Mononuclear cell (primary cell): ENCODE data around the gene IGSF1. TPM values are rescaled to one million over a fixed set of nuclear protein-coding genes. Genes with fewer than 3 reads are reported as not detected.
"Not testable (repeated sequence)": the region's sequence is repeated elsewhere in the genome, so short reads cannot be mapped to it uniquely, and the experiment has no call there.

Experiments
- H3K27me3 ChIP-seq: 2 replicates; pipeline ENCODE4 v1.6.0; 2011; ENCODE audit warnings: low read length, control low read depth; ENCODE audit not compliant: insufficient read depth
- H3K4me1 ChIP-seq: 2 replicates; pipeline ENCODE4 v1.5.1; 2011; ENCODE audit warnings: mild to moderate bottlenecking, low read length, control low read depth; ENCODE audit not compliant: insufficient read depth
- H3K4me3 ChIP-seq: 2 replicates; pipeline ENCODE4 v1.5.1; 2011; ENCODE audit warnings: mild to moderate bottlenecking, low read length, moderate library complexity
- H3K9me3 ChIP-seq: 2 replicates; pipeline ENCODE4 v1.5.1; 2011; ENCODE audit warnings: low read depth, mild to moderate bottlenecking, control low read depth, low read length
- total RNA-seq: library from RNA; depleted of rRNA; stranded (reverse); fragments of >200 nt; gene quantifications from one replicate; pipeline ENCODE4 v1.2.3, GENCODE V29; 2012

Gene IGSF1
- total RNA-seq, 1 donor, result not detected

DNA sequence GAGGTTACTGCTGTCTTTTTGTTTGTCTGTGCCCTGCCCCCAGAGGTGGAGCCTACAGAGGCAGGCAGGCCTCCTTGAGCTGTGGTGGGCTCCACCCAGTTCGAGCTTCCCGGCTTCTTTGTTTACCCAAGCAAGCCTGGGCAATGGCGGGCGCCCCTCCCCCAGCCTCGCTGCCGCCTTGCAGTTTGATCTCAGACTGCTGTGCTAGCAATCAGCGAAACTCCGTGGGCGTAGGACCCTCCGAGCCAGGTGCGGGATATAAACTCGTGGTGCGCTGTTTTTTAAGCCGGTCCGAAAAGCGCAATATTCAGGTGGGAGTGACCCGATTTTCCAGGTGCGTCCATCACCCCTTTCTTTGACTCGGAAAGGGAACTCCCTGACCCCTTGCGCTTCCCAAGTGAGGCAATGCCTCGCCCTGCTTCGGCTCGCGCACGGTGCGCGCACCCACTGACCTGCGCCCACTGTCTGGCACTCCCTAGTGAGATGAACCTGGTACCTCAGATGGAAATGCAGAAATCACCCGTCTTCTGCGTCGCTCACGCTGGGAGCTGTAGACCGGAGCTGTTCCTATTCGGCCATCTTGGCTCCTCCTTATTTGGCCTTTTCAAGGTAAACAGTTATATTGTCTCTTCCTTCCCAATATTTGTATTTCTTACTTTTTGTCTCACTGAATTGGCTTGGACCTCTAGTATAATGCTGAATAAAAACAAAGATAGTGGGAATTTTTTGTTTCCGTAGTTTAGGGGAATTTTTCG lies 37.9 kb downstream of the IGSF1 start:
- not testable (repeated sequence) for H3K27me3 ChIP-seq, H3K4me1 ChIP-seq, H3K4me3 ChIP-seq, H3K9me3 ChIP-seq

DNA sequence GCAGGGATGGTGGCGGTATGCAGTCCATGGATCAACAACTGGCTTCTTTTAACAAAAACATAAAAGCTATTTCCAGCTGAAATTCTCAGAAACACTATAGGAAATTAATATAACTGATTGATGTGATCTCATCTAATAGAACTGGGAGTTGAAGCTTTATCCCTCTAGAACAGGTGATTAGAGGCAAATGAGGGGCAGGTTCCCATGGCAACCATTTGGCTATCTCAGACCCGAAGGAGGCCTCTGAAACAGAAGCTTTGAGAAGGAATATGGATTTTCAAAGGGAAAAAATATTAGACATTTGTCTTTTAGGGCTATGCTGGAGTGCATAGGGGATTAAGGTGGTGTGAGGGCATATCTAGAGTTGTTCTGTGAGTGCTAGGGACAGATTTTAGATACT lies 50.0 kb downstream of the IGSF1 start:
- Histone ChIP-seq H3K4me3 (no peak overlapping the region), H3K9me3 (no peaks in the 10 kb centered on the region), H3K4me1 (no peaks in the 10 kb centered on the region), H3K27me3 (no peaks in the 10 kb centered on the region)

DNA sequence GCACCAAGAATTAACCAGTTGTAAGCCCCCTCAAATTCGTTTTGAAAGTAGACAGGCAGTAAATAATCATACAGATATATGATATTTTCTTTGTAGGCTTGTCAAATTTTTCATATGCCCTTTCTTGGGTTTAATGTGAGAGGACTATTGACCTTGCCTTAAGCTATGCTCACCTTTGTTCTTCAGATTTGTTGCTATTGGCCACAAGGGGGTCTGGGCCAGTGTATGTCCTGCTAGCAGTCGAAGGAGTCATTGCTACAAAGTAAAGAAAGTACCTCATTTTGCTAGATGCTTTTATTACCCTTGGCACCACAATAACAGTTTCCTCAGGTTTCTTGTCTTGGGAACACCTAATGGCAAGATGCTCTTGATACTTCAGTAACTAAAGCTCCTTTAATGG lies 51.7 kb downstream of the IGSF1 start:
- Histone ChIP-seq H3K4me1 (no peaks in the 10 kb centered on the region), H3K27me3 (no peaks in the 10 kb centered on the region), H3K4me3 (no peak overlapping the region), H3K9me3 (no peaks in the 10 kb centered on the region)

DNA sequence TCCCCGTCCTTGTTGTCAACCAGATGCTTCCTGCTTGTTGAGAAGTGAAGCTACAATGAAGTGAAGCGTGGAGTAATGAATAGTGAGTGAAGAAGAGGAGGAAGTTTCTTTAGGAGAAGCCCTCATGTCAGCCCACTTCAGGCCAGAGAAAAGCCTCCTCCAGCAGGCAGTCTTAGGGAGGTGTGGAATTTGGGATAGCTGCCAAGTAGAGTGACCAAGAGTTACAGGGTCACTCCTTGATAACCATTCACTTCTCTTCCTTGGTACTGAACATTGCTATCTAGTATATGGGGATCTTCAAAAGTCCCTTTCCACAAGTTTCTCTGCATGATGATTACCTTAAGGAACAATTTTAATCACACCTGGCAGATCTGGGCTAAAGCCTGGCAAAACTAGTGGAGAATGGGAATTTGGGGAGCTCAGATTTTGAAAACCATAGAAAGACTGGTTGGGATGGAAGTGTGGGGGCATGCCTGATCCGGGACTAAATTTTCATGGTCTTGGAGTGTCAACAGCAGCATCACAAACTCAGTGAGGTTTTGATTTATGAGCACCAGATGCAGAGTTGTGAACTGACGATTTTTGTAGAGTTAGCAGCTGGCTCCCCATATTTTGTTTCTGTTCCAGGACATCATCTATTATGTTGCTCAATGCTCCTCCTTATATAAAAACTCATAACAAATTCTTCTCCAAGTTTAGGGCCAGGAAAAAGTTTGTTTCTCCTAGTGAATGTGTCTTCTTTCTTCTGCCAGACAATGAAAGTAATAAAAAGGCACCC lies 53.1 kb downstream of the IGSF1 start:
- H3K9me3 ChIP-seq, result no peaks in the 10 kb centered on the region
- no peak overlapping the region for H3K4me3 ChIP-seq
- no peaks in the 10 kb centered on the region for H3K27me3 ChIP-seq
- no peaks in the 10 kb centered on the region for H3K4me1 ChIP-seq

DNA sequence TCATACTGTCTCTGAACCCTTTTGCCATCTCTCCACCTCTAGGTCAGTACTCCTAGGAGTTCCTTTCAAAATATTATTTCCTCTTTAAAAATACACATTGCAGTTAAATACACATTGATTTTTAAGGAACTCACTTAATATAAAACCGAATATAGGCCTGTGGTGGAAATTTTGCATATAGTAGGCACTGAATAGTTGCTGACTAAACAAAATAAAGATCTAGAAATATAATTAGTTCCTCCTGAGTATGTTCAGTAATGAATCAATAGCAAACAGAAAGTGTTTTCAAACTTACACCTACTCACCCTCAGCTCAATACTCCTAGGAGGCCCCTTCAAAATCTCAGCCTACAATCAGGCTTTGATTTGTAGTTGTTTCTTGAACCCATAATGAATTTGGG lies 61.5 kb downstream of the IGSF1 start:
- Histone ChIP-seq H3K9me3 (no peaks in the 10 kb centered on the region), H3K27me3 (no peaks in the 10 kb centered on the region), H3K4me3 (no peak overlapping the region), H3K4me1 (no peaks in the 10 kb centered on the region)

DNA sequence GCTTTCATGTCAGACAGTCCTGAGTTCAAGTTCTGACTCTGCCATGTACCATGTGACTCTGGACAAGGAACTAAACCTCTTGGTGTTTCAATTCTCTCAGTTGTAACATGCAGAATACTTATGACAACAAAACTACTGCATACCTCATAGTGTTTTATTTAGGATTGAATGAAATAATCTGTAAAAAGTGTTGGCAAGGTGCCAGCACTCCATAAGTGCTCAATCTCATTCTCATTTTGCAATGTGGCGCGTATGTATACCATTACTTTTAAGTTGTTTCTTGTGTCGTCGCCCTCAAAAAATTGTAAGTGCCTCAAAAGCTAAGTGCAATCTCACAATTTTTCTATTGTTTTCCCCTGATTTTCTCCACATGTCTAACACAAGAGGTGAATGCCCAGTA lies 62.5 kb downstream of the IGSF1 start:
- H3K27me3 ChIP-seq, result no peaks in the 10 kb centered on the region
- H3K4me3 ChIP-seq, result no peak overlapping the region
- H3K4me1 ChIP-seq, result no peaks in the 10 kb centered on the region
- no peaks in the 10 kb centered on the region for H3K9me3 ChIP-seq

DNA sequence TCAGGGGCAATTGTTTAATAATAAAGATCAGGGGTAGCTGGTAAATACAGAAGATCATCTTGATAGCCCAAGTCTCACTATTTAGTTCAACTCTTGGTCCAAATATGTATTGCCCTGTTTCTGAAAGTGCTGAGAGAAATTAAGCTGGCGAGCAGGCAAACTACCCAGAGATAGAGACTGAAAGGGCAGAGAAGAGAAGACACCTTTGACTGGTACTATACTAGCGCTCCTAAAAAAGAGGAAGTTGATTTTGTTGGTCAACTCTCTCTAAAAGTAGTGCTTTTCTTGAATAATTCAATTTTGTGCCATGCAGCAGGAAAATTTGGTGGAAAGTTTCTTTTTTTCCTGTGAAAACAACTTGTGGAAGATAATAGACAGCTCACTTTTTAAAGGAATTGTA lies 64.0 kb downstream of the IGSF1 start:
- Histone ChIP-seq H3K27me3 (no peaks in the 10 kb centered on the region), H3K9me3 (no peaks in the 10 kb centered on the region), H3K4me3 (no peak overlapping the region), H3K4me1 (no peaks in the 10 kb centered on the region)

Other genes starting within 250 kb of the IGSF1 start
- not detected for gene ARHGAP36, start 231.0 kb downstream of the IGSF1 start, total RNA-seq